HEK293 (cell line): ENCODE measurements around the gene PDPR.
"Not testable (repeated sequence)": the region's sequence is repeated elsewhere in the genome, so short reads cannot be mapped to it uniquely, and the experiment has no call there.

ENCODE experiments used
- CTCF ChIA-PET: fragments of 350-600 bp; formaldehyde crosslinking; extraction: SDS; loops from one replicate; lab custom pipeline; 2021; ENCODE audit warnings: antibody characterized with exemption; lab: Yijun Ruan, JAX
- POLR2A ChIA-PET: fragments of 300-600 bp; formaldehyde crosslinking; extraction: SDS; loops from one replicate; lab custom pipeline; 2020; ENCODE audit warnings: antibody characterized with exemption, inconsistent platforms; lab: Yijun Ruan, JAX
- H3K27ac ChIP-seq: fragments of 200-500 bp; sonication (Bioruptor generic); 2 replicates; pipeline ENCODE4 v1.5.1; 2014; ENCODE audit warnings: low read depth, low read length, control low read depth, inconsistent platforms; ENCODE audit errors: extremely low read depth
- H3K36me3 ChIP-seq, 2 experiments: fragments of 200-500 bp in 1 of 2; sonication (Bioruptor generic) in 1 of 2; 1 replicate in 1 of 2; 2 replicates in 1 of 2; pipeline ENCODE4 v1.5.1; 2014 to 2017; ENCODE audit warnings: inconsistent platforms in 2 of 2, low read length in 2 of 2; ENCODE audit not compliant: control insufficient read depth in 2 of 2, insufficient read depth in 1 of 2
- H3K4me1 ChIP-seq: fragments of 200-500 bp; sonication (Bioruptor generic); 2 replicates; pipeline ENCODE4 v1.5.1; 2014; ENCODE audit warnings: mild to moderate bottlenecking, low read length, inconsistent platforms; ENCODE audit not compliant: control insufficient read depth, insufficient read depth
- H3K4me3 ChIP-seq: 2 replicates; pipeline ENCODE4 v1.5.1; 2011; ENCODE audit warnings: low read depth, mild to moderate bottlenecking, control low read depth, low read length, moderate library complexity
- H3K9me3 ChIP-seq: fragments of 200-500 bp; sonication (Bioruptor generic); 2 replicates; pipeline ENCODE4 v1.5.1; 2014; ENCODE audit warnings: low read depth, low read length, inconsistent platforms; ENCODE audit not compliant: control insufficient read depth, insufficient read depth
- KLF1 ChIP-seq: fragments of 450-650 bp; formaldehyde crosslinking; IDR thresholded peaks from 2 replicates; pipeline ENCODE4 v1.5.1; 2016; ENCODE audit warnings: missing biosample characterization, missing genetic modification characterization
- MZF1 ChIP-seq: fragments of 450-650 bp; formaldehyde crosslinking; IDR thresholded peaks from 2 replicates; pipeline ENCODE4 v1.5.1; 2017; ENCODE audit warnings: missing biosample characterization, missing genetic modification characterization, borderline replicate concordance
- OSR2 ChIP-seq: fragments of 450-650 bp; formaldehyde crosslinking; IDR thresholded peaks from 2 replicates; pipeline ENCODE4 v1.5.1; 2016; ENCODE audit warnings: missing biosample characterization, missing genetic modification characterization
- ZBTB20 ChIP-seq: fragments of 450-650 bp; formaldehyde crosslinking; IDR thresholded peaks from 2 replicates; pipeline ENCODE4 v1.5.1; 2016; ENCODE audit warnings: missing biosample characterization, missing genetic modification characterization
- ZNF366 ChIP-seq: fragments of 450-650 bp; formaldehyde crosslinking; conservative IDR thresholded peaks from 2 replicates; pipeline ENCODE4 v1.5.1; 2016; ENCODE audit warnings: missing biosample characterization, missing genetic modification characterization
- ZNF660 ChIP-seq: fragments of 450-650 bp; IDR thresholded peaks from 2 replicates; pipeline ENCODE4 v1.5.1; 2018; ENCODE audit warnings: missing biosample characterization, mild to moderate bottlenecking, missing genetic modification characterization

The PDPR gene

DNA sequence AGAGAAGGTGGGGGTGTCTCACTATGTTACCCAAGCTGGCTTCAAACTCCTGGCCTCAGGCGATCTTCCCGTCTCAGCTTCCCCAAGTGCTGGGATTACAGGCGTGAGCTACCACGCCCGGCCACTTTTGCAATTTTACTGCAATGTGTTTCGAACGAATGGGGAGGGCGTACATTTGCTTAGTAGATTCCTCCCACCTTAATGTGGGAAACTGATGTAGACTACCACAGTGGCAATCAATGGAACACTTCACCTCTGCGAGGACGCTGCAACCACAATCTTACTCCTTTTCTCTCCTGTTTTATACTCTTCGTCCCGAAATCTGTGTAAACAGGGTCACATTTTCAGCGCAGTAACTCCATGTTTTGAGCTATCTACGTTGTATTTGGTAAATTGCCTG lies 47.4 kb upstream of the PDPR start:
- H3K4me1 ChIP-seq, POLR2A ChIA-PET, CTCF ChIA-PET, H3K36me3 ChIP-seq, H3K4me3 ChIP-seq, H3K9me3 ChIP-seq, H3K27ac ChIP-seq: not testable (repeated sequence)
- peak; percentile 96 for TF ChIP-seq ZNF660 (tag by site-specific recombination)
- TF ChIP-seq KLF1 (tag by site-specific recombination), result peak; percentile 39; the same call in 1 of the 2 replicates
- TF ChIP-seq MZF1 (tag by site-specific recombination), result peak; percentile 62; the same call in 1 of the 2 replicates
- 0 out of 2 replicates have a peak, but pooled peaks have one; percentile 18 for TF ChIP-seq OSR2 (tag by site-specific recombination)
- peak; percentile 70 for TF ChIP-seq ZBTB20 (tag by site-specific recombination)

DNA sequence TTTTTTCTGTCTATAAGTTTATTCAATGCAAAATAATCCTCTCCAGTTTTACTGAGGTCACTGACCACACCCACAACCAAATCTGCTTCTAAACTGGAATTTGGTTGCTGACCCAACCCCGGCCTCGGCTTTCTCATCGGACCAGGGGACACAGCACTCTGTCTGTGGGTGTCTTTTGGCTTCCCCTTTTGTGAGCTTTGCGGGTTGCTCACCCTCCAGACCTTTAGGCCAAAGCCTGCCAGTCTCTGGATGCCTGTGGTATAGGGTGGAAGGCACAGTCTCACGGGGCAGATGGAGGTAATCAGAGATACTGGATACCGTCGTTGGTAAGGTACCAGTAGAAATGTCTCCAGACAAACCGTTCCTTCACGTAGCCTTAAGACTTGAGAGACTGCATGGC lies 35.1 kb upstream of the PDPR start:
- H3K4me3 ChIP-seq, CTCF ChIA-PET, H3K36me3 ChIP-seq, POLR2A ChIA-PET, H3K27ac ChIP-seq, H3K4me1 ChIP-seq, H3K9me3 ChIP-seq: not testable (repeated sequence)

DNA sequence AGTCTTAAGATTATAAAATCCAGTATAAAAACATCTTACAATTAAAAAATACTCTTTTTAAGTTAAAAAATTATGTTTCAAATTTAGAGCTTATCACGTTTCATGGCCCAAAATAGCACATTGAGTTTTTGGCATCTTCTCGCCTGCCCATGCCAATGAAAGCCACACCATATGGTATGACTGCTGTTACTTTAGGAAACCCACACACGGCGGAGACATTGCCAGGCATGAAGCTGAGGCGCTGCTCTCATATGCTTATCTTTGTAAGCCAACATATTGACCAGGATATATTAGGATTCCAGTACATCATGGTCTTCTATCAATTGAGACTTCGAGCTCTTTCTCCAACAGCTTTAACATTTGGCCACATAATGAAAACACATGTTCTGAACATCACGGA lies 32.9 kb upstream of the PDPR start:
- H3K27ac ChIP-seq, H3K36me3 ChIP-seq, POLR2A ChIA-PET, H3K9me3 ChIP-seq, H3K4me1 ChIP-seq, H3K4me3 ChIP-seq, CTCF ChIA-PET: not testable (repeated sequence)

DNA sequence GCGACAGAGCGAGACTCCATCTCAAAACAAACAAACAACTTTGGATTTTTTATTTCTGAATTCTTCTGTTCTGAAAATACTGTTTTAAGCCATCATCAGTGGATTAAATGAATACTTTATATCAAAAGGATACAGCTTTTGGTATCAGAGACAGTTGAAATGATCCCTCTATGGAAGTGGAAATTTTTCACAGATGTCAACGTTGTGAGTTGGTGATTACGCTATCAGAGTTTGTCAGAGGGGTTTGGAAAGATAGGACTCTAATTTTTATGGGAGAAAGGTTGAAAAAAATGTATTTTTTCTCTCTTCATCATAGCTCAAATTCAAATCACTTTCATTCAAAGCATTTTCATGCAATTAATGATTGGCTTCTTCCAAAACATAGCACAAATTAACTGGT lies 30.2 kb upstream of the PDPR start:
- H3K9me3 ChIP-seq, CTCF ChIA-PET, POLR2A ChIA-PET: not testable (repeated sequence)

DNA sequence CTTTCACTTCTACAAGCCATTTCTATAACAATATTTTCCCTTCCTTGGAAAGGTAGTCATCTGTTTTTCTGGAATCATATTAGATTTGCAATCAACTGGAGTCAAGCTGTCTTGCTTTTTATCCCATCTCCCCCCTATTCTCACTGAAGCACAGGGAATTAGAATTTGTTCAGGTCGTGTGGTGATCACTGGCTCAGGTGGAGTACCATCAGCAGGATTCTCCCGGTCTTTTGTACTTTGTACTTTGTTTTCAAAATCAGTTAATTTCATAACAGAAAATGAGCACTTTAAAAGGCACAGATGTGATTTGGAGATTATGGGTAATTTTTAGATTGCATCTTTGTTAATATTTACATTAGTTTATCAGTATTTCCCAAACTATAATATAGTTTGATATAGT lies 26.0 kb upstream of the PDPR start:
- H3K9me3 ChIP-seq, H3K4me3 ChIP-seq, POLR2A ChIA-PET, H3K27ac ChIP-seq, H3K36me3 ChIP-seq, H3K4me1 ChIP-seq, CTCF ChIA-PET: not testable (repeated sequence)

More for the DNA sequence above, 30.2 kb upstream of the PDPR start:
- not testable (repeated sequence) for H3K27ac ChIP-seq, H3K36me3 ChIP-seq, H3K4me3 ChIP-seq, H3K4me1 ChIP-seq

DNA sequence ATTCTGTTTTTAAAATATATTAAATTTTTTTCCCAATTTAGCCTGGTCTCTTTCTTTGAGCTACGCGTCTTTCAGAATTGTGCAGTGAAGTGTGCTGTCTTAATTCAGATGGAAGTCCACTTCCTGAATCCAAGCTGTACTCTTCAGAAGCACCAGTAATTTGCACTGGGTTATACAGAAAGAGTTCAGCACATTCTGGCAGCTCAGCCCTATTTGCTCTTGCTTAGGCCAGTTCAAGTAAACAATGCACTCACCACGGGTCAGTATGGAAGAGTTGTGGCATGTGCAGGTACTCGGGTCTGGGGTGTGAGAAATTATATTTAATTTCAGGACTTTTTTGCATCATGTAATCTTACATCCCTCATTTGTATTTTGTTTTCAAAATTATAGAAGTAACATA lies 25.3 kb upstream of the PDPR start:
- H3K4me3 ChIP-seq, H3K36me3 ChIP-seq, POLR2A ChIA-PET, H3K4me1 ChIP-seq, H3K27ac ChIP-seq, H3K9me3 ChIP-seq, CTCF ChIA-PET: not testable (repeated sequence)

DNA sequence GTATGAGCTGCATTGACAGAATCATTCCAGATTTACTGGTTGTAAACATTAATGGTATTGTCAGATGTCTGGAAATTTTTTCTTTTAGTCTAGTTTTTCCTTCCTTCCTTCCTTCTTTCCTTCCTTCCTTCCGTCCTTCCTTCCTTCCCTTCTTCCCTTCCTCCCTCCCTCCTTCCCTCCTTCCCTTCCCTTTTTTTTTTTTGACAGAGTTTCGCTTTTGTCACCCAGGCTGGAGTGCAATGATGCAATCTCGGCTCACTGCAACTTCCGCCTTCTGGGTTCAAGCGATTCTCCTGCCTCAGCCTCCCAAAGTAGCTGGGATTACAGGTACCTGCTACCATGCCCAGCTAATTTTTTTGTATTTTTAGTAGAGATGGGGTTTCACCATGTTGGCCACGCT lies 24.8 kb upstream of the PDPR start:
- H3K4me3 ChIP-seq, POLR2A ChIA-PET, H3K9me3 ChIP-seq, H3K4me1 ChIP-seq, CTCF ChIA-PET, H3K27ac ChIP-seq, H3K36me3 ChIP-seq: not testable (repeated sequence)
- peak; percentile 55 for TF ChIP-seq ZNF366 (tag by site-specific recombination)

DNA sequence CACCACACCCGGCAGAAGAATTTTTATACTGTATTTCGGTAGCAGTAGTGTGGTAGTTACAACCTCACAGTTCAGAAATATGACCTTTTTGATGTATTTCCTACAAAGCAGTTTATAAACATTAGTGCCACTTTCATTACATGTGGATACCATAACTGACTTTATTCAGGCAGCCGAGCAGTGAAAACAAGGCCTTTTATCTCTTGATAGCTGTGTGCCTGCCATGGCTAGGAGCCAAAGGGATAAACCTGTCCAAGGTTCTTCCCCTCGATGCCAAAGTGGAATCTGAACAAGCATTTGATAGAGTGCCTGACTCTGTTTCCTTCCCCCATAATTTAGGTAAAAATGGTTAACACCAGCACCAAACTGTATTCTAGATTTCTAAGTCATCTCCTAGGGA lies 23.0 kb upstream of the PDPR start:
- H3K27ac ChIP-seq, H3K4me1 ChIP-seq, CTCF ChIA-PET, H3K36me3 ChIP-seq, H3K9me3 ChIP-seq, POLR2A ChIA-PET, H3K4me3 ChIP-seq: not testable (repeated sequence)
